GM12872 (cell line): ENCODE measurements around the gene ZNF805.

ENCODE experiments used
- TF ChIP-seq, protein P1 (sequence below): IDR thresholded peaks from 3 replicates; pipeline ENCODE4 v1.5.1; 2011; ENCODE audit warnings: low read depth, mild to moderate bottlenecking, low read length, moderate library complexity; ENCODE audit not compliant: insufficient read depth

The ZNF805 gene

DNA sequence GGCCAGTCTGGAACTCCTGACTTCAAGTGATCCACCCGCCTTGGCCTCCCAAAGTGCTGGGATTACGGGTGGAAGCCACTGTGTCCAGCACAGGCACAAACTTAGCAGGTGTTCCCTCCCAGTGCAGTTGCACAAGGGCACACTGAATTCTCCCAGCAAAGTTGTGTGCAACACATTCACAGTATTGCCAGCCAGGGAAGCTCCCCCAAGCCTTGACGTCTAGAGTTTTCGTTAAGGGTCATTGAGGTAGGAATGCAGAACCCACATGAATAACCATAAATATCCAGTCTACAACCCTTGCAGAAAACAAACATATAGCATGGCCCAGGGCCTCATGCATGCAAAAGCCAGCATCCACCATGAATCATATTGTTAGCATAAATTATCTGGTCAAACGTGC, 12.9 kb upstream of the ZNF805 start:
- TF ChIP-seq, protein P1, sequence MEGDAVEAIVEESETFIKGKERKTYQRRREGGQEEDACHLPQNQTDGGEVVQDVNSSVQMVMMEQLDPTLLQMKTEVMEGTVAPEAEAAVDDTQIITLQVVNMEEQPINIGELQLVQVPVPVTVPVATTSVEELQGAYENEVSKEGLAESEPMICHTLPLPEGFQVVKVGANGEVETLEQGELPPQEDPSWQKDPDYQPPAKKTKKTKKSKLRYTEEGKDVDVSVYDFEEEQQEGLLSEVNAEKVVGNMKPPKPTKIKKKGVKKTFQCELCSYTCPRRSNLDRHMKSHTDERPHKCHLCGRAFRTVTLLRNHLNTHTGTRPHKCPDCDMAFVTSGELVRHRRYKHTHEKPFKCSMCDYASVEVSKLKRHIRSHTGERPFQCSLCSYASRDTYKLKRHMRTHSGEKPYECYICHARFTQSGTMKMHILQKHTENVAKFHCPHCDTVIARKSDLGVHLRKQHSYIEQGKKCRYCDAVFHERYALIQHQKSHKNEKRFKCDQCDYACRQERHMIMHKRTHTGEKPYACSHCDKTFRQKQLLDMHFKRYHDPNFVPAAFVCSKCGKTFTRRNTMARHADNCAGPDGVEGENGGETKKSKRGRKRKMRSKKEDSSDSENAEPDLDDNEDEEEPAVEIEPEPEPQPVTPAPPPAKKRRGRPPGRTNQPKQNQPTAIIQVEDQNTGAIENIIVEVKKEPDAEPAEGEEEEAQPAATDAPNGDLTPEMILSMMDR: no peak

DNA sequence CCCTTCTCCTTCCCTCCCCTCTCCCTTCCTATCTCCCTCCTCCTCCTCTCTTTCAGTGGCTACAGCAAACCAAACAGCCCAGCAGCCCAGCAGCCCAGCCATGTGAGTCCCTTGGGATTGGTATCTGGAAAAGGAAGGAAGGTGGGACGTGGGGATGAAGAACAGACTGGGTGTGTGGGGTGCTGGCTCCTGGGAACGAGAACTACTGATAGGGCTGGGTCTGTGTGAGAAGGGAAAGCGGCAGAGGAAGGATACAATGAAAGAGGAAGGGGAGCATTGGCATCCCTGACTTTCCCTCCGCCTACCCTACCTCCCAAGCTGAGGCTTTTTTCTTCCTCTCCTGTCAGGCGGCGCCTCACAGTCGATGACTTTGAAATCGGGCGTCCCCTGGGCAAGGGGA, 8.7 kb upstream of the ZNF805 start:
- TF ChIP-seq, protein P1: no peak

DNA sequence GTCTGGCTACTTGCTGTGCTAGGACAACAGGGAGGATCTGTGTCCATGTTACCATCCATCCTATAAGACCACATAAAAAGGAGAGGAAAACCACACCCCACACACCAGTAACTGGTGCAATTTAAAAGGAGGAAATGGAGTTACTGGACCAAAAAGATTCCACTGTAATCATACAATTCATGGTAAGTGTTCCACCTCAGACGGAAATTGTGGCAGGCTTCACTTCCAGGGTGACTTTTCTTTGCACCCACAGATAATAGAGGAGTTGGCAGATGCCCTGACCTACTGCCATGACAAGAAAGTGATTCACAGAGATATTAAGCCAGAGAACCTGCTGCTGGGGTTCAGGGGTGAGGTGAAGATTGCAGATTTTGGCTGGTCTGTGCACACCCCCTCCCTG, 7.2 kb upstream of the ZNF805 start:
- TF ChIP-seq, protein P1: no peak

DNA sequence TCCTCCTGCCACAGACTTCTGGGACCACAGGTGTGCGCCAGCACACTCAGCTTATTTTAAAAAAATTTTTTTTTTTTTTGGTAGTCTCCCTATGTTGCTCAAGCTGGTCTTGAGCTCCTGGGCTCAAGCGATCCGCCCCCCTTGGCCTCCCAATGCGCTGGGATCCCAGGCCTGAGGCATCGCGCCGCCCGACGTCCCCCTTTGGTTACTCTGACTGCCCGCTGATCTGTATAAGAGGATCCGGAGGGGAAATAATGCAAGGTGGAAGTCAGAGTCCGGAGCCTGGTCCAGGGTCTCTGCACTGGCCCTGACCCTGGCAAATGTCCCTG, 486 bp upstream of the ZNF805 start:
- TF ChIP-seq, protein P1: no peak

DNA sequence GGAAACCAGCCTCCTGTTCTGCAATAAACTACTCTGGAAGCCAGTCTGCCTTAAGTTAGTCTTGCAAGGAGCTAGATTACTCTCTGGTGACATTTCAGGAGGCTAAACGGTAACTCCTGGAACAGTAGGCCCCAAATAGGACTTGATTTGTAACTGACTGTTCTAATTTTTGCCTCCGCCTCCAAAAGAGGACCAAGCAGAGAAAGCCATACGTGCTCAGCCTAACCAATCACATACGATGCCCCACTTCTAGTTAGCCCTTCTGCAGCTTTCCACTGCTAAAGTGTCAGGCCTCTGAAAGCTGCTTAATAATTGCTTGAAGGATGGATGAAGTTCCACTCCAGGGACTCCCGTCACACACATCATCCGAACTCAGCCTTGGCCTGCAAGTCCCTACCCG, 744 bp downstream of the ZNF805 start:
- TF ChIP-seq, protein P1: no peak

DNA sequence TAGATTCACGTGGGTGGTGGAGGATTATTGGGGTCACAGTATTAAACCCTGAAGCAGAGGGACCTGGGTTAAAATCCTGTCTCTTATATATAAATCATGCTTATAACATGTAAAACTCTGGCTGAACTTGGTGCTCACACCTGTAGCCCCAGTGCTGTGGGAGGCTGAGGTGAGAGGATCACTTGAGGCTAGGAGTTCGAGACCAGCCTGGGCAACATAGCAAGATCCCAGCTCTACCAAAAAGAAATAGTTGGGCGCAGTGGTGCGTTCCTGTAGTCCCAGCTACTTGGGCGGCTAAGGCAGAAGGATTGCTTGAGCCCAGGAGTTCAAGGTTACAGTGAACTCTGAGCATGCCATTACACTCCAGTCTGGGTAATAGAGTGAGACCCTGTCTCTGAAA, 2.4 kb downstream of the ZNF805 start:
- TF ChIP-seq, protein P1: no peak

DNA sequence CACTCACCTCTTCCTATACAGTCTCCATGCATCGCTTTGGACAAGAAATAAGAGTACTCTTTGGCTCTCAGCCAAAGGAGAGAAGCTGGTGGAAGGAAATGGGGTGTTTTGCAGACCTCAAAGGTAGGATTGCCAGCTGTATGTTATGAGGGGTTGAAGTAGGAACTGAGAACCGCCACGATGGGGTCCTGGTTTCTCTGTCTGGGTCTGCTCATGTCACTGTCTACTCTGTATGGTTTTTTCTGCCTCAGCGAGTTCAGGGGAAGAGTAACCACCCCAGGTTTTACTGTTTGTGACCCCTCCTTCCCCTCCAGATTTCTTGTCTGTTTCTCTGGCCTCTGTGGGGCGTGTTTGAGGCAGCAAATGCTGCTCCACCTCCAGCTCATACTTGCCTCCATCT, 4.1 kb downstream of the ZNF805 start:
- TF ChIP-seq, protein P1: no peak

DNA sequence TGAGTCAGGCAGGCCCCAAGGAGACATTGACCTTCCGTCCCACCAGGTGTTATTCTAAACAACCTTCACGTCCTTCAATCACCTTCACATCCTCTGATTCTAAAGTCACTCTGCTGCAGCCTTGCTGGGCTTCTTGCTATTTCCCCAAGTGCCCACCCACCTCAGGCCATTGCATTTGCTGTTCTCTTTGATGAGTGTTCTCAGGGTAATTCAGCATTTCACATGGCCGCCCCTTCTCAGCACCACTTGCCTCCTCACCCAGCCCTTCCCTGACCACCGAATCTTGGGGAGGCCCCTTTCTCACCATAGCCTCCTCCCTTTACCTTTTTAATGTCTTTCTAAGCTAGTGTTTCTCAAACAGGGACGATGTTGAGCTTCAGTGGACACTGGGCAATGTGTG, 4.6 kb downstream of the ZNF805 start:
- TF ChIP-seq, protein P1: no peak
